GM18526 (cell line): ENCODE data around the gene ARHGAP30.

Experiments used
- POLR2A ChIP-seq: IDR thresholded peaks from 3 replicates; pipeline ENCODE4 v1.6.1; 2011; ENCODE audit not compliant: insufficient read length; ENCODE audit errors: extremely low read depth

ARHGAP30 gene

GRCh38 chr1:161039154-161039545 is 30.5 kb downstream of the ARHGAP30 start:
- no peak for TF ChIP-seq POLR2A

DNA sequence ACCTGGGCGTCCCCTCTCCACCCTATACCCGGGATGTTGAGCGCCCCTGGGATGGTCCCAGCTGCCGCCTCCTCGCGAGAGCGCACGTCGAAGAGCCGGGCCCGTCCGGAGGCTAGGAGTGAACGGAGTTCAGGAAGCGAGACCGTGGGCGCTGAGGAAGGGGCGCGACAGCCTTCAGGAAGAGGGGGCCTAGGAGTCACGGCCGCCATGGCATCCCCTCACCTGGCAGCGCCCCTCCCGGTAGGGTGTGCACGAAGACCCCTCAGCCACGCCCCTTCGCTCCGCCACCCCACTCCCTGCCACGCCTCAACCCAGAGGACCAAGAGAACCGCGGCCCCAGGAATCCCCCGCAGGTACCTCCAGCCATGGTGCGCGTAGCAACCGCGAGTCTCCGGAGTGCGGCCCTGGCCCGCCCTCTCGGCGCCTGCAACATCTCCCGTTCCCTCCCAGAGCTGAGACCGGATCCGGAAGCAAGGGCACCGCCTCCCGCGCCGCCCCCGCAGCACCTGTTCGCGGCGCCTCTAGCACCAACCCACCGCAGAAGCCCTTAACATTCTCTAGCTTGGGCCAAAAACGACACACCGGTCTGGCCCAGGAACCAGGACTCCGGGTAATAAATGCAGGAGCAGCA is 31.1 kb downstream of the ARHGAP30 start, which contains the start of gene TSTD1:
TSTD1 (minus strand) TSS at position 442 of the 631 bp plus-strand sequence; CDS start at position 367, 75 bp downstream.
- peak; percentile 65 for TF ChIP-seq POLR2A

DNA sequence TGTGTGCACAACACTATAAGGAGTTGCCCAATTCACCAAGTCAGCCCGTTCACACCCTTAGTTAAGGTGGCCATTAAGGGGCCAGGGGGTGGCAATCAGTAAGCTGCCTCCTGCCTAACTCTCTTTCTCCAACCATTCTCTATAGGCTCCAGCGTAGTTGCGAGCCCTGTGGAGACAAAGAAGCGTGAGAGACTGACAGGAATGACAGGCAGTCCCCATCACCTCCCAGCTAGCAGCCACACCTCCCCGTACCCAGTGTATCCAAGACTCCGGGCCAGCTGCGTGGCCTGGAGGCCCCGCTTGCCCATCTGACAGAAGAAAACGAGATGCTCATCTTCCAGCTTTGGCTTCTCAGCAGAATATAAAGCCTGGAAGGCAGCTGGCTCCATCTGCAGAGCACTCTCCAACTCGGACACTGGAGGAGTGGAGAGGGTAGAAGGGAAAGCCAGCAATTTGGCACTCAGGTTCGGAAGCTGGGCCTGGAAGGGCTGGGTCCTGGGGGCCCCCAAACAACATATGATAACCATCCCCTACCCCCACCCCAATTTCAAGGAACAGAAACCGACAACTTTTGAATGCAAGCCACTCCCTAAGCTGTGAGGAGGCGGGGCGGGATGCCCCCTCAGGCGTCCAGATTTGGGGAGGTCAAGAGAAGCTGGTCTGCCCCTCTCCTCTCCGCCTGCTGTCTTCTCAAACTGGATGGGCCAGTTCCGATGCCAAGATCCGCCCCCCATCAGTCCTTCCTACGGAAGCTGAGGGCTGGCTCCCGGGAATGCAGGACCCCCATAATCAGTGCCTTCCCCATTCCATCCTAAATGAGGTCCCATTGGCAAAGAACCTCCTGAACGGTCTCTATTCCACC is 31.8 kb downstream of the ARHGAP30 start:
- TF ChIP-seq POLR2A = no peak

DNA sequence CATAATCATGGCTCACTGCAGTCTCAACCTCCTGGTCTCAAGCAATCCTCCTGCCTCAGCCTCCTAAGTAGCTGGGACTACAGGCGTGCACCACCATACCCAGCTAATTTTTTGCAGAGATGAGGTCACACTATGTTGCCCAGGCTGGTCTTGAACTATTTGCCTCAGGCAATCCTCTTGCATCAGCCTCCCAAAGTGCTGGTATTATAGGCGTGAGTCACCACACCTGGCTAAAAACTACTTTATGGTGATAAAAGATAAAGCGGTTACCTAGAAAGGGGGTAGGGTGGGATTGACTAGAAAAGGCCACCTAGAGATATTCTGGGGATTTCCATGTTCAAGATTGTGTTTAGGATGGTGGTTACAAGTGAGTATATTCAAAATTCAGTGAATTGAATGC is 35.9 kb downstream of the ARHGAP30 start:
- no peak for TF ChIP-seq POLR2A

GRCh38 chr1:161032409-161032808 is 37.3 kb downstream of the ARHGAP30 start:
- no peak for TF ChIP-seq POLR2A

DNA sequence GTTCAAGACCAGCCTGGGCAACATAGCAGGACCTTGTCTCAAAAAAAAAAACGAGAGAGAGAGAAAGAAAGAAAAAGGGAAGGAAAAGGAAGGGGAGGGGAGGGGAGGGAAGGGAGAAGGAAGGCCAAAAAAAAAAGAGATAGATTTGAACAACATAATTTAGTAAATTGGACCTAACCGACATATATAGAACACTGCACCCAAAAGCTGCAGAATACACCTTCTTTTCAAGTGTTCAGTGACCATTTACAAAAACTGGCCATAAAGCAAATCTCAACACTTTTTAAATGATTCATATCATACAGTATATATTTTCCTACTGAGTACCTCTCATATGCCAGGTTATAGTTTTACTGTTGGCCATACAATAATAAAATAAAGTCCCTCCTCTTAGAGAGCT is 37.8 kb downstream of the ARHGAP30 start:
- TF ChIP-seq POLR2A = no peak

DNA sequence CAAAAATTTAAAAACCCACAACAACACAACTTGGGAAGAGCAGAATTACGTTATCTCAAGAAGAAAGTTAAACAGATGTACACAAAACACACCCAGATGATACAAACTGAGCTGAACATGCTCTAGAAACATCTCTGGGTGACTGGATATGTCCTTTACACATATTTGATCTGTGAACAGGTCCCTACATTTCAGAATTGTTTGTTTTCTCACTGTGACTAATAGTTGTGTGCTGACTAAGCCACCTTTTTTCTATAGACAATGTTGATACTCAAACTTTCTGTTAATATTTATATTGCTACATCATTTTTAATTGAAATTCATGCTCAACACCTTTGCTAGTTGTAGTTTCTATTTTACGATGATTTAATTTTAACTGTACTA is 47.7 kb downstream of the ARHGAP30 start:
- TF ChIP-seq POLR2A = no peak

- peak; percentile 52 for TF ChIP-seq POLR2A
Observed at GRCh38 chr1:161021165-161021969, 48.3 kb downstream of the ARHGAP30 start.

DNA sequence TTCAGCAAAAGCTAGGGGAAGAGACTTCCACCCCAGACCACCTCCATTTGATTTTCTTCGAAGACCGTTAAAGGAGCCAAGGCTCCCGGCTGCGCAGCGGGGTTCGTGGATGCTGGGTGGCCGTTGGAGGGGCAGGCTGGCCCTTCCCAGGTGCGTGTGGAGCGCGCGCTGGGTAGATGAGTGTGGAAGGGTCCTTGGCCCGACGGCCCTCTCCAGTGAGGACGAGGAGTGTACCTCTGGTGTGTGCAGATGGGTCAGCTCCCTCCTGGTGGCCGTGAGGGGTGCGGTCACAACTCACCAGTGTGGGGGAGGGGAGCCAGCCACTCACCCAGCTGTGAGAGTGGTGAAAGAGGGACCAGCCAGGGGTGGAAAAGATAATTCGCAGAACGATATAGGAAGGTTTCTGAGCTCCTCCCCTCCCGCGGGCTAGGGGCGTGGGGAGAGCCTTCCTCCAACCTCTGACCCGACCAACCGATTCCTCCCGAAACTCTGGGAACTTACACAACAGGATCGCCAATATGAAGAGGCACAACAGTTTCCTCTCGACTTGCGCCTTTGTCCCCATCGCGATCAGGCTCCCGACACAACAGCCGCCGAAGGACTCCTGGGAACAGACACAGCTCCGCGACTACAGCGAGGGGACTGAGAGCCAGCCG is 49.1 kb downstream of the ARHGAP30 start, which contains the start of gene F11R:
F11R (minus strand) TSS at position 644 of the 656 bp plus-strand sequence; CDS start at position 565, 79 bp downstream.
- TF ChIP-seq POLR2A = no peak

DNA sequence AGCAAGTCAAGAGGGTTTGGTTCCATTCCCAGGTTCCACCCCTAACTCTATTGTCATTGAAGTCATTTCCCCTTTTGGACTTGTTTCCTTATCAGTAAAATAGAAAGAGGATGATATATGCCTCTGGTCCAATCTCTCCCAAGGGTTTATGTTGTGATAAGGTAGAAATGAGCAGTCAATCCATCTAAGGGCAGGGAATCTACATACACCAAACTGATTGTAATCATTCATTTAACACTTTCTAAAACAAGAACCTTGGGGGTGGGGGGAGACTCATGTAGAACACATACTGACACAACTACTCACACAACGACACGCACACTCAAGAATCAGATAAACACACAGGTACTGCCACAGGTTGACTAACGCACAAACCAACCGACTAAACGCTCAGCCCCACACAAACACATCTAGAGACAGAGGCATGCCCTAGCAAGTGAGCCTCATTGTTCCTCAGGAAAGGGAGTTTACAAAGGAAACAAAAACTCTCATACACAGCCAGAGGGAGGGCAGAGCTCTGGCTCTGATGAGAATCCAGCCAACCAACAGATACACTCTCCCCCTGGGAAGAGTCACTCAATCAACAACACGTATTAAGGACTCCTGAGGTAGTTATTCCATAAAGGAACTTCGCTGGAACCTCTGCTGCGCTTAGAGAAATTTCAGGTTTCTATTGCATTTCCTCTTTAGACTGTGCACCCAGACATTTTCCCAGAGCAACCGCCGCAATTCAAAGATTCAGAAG is 49.8 kb downstream of the ARHGAP30 start:
- TF ChIP-seq POLR2A = no peak

DNA sequence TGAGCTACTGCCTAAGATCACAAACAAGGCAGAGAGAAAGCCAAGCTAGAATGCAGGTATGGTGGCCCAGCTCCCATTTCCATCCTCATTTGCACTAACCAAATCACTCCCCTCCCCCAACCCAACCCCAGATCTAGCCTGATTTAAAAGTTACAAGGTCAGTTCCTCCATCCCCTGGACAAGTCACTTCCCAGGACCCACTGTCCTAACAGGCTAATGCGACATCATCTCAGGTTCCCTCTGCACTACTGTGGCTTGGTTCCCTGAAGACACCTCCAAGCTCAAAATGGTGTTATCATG is 51.1 kb downstream of the ARHGAP30 start:
- TF ChIP-seq POLR2A = no peak

GRCh38 chr1:161017756-161018630 is 51.7 kb downstream of the ARHGAP30 start:
- TF ChIP-seq POLR2A = no peak

- peak; percentile 29 for TF ChIP-seq POLR2A
Observed at GRCh38 chr1:161013488-161014230, 56.0 kb downstream of the ARHGAP30 start.
